A549 treated with DMSO at 1 μM for 4 hours (cell line): ENCODE measurements around the gene CYP4F8. TPM values are rescaled to one million over a fixed set of nuclear protein-coding genes. Genes with fewer than 3 reads are reported as not detected.

ENCODE experiments used
- total RNA-seq: library from RNA; stranded (reverse); fragments of 200-300 nt; extraction: Qiagen RNA extraction; gene quantifications from 5 replicates; pipeline ENCODE4 v1.2.3, GENCODE V29; 2022; ENCODE audit warnings: low read depth

Gene CYP4F8
- total RNA-seq = not detected in 5 replicates

GRCh38 chr19:15614507-15615379, at the start of gene CYP4F8:
TSS of gene CYP4F8 (plus strand) at chr19:15615218. CDS start at chr19:15615617, 399 bp downstream.

GRCh38 chr19:15640294-15640903, 25.4 kb downstream of the CYP4F8 start, which contains the start of gene CYP4F3:
TSS of gene CYP4F3 (plus strand) at chr19:15640897. CDS start at chr19:15641416, 519 bp downstream.

GRCh38 chr19:15672580-15673175, 57.7 kb downstream of the CYP4F8 start, which contains the start of gene CYP4F12:
TSS of gene CYP4F12 (plus strand) at chr19:15673087. CDS start at chr19:15673530, 443 bp downstream.

Other genes starting within 250 kb of the CYP4F8 start
- 15.7 to 20.3 TPM (median 18.1 TPM) in 5 replicates for gene AKAP8, start 235.4 kb upstream of the CYP4F8 start, total RNA-seq
- 34.8 to 41.9 TPM (median 38.5 TPM) in 5 replicates for gene AKAP8L, start 196.2 kb upstream of the CYP4F8 start, total RNA-seq
- gene WIZ, start 165.3 kb upstream of the CYP4F8 start, total RNA-seq = 15.5 to 24.5 TPM (median 22.0 TPM) in 5 replicates
- gene RASAL3, start 150.7 kb upstream of the CYP4F8 start, total RNA-seq = 0.05 TPM in 1 of 5 replicates, not detected in the others
- gene PGLYRP2, start 135.7 kb upstream of the CYP4F8 start, total RNA-seq = 0.07 to 0.10 TPM in 2 of 5 replicates, not detected in the others
- 0.04 to 0.08 TPM (median 0.08 TPM) in 5 replicates for gene CYP4F22, start 106.7 kb upstream of the CYP4F8 start, total RNA-seq
- gene CYP4F3, start 25.7 kb downstream of the CYP4F8 start, total RNA-seq = 1.8 to 3.2 TPM (median 2.6 TPM) in 5 replicates
- 1.4 to 3.3 TPM (median 1.9 TPM) in 5 replicates for gene CYP4F12, start 57.9 kb downstream of the CYP4F8 start, total RNA-seq
- not detected in 5 replicates for gene OR10H2, start 112.8 kb downstream of the CYP4F8 start, total RNA-seq
- not detected in 5 replicates for gene OR10H3, start 122.8 kb downstream of the CYP4F8 start, total RNA-seq
- gene OR10H5, start 172.4 kb downstream of the CYP4F8 start, total RNA-seq = not detected in 5 replicates
- gene OR10H1, start 200.4 kb downstream of the CYP4F8 start, total RNA-seq = not detected in 5 replicates